ENCODE results near the gene PVALB.

Gene PVALB

DNA sequence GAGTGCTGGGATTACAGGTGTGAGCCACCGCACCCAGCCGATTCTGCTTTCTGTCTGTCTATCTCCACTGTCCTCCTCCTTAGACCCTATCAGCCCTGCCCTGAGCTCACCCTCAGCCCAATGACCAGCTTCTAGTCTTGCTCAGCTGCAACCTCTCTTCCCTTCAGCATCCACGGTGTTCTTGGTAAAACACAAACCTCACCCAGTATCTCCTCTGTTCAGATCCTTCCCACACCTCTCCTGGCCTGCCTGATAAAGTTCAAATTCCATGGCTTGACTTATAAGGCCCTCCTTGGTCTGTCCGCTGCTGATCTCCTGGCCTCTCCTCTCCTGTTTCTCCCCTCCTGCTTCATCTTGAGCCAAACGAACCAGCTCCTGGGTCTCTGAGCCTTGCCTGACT, 29.4 kb upstream of the PVALB start:
- no peak for DNase-seq

DNA sequence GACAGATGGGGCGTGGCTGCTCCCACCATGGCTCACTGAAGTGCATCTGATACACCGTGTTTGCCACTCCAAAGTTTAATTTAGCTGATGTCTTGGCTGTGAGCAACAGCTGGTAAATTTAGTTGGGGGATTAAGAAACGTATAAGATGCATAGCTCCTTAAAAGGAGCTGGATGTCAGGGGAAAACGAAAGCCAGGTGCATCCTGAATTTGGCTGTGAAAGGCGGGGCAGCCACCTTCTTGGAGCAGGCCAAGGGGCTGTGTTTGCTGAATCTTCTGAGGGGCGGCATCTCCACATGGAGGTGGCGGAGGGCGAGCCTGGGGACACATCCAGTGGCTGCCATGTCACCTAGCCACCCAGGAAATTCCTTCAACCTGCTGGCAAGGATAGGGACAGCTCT, 23.3 kb upstream of the PVALB start:
- no peak for DNase-seq

DNA sequence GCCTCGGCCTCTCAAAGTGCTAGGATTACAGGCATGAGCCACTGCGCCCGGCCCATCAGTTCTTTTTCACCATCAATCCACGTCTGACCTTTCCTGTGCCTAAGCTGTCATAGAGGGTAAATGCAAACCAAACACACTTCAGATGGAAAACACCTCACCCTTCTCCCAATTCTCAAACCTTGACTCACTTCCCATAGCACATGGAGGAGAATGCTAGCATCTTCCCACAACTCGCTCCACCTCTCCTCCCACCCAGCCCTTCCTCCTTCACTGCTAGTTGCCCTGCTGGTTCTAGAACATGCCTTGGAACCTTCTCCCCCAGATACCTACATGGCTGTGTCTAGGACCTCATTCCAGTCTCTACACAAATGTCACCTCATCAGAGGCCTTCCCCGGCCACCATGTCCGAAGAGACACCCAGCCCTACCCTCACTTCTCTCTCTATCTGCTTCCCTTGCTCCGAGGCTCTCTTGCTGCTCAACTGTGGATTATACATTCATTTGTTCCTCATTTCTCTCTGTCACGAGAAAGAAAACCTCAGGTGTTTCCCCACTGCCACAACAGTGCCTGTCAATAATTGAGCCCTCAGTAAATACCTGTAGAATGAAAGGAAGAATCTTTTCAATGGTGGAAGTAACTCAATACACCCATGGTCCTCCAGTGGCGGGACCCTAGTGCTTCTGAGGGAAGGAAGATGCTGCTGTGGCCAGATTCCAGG, 22.7 kb upstream of the PVALB start:
- DNase-seq = no peak

DNA sequence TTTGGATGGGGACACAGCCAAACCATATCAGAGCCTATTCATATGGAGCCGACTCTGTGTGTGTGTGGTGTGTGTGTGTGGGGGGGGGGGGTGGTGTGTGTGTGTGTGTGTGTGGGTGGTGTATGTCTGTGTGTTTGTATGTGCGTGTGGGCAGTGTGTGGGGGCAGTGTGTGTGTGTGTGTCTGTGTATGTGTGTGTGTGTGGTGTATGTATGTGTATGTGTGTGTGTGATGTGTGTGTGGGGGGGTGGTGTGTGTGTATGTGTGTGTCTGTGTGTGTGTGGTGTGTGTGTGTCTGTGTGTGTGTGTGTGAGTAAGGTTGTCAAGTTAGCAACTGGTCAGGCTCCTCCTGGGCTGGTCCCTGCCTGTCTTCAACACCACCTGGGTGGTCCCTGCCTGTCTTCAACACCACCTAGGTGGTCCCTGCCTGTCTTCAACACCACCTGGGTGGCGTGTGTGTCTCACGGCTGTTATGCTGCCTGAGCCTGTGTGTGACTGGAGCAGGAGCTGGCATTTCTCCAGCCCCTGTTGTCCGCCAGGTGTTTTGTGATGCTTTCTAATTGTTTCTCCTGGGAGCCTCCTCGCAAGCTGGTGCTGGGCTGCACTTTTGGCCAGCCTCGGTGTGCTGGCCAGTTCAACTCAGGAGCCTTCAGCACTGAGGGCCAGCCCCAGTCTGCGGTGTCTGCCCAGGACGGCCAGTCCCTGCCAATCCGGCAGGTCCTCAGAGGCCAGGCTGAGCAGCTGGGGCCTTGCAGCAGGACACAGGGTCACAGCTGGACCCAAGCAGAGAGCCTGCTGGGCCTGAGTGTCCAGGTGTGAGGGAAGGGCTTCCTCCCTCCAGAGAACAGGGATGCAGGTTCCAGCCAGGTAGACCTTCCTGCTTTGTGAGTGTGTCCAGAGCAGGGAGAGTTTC, 21.5 kb upstream of the PVALB start:
- no peak for DNase-seq

DNA sequence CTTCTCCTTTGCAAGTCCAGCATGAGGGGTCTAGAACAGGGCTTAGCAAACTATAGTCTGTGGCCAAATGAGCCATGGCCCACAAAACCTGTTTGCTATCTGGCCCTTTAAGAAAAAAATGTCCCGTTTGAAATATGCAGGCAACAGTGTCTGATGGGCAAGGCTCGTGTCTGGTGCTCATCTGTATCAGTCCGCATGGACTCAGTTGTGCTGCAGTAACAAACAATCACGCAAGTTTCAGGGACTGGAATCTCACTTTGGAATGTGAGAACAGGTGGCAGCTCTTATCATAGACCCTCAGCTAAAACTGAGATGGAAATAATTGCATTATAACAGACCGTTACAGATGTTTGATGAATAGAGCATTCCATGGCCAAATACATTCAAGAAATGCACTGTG, 19.1 kb upstream of the PVALB start:
- DNase-seq = no peak

DNA sequence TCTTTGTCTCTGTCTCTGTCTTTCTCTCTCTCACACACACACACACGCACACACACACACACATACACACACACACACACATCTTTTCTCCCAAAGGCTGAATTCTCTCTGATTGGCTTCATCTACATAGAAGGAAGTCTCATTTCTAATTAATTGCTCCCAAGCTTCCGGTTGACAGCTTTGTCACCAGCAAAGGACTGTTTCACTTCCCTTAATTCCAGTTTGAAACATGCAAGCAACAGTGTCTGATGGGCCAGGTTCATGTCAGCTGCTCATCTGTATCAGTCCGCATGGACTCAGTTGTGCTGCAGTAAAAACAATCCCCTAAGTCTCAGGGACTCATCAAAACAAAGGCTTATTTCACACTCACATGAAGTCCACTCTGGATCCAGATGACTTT, 16.2 kb upstream of the PVALB start:
- no peak for DNase-seq

DNA sequence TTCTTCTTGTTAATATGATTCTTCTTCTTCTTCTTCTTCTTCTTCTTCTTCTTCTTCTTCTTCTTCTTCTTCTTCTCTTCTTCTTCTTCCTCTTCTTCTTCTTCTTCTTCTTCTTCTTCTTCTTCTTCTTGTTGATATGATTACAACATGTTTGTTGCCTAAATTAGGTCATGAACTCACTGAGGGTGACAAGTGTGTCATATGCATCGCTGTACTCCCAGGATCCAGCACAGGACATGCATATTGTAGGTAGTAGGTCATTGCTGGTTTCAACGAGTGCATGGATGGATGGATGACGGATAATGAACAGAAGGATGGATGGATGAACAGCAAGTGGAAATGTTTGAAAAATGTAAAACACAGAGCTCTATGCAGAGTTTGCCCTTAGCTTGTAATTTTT, 14.9 kb upstream of the PVALB start:
- DNase-seq = no peak

DNA sequence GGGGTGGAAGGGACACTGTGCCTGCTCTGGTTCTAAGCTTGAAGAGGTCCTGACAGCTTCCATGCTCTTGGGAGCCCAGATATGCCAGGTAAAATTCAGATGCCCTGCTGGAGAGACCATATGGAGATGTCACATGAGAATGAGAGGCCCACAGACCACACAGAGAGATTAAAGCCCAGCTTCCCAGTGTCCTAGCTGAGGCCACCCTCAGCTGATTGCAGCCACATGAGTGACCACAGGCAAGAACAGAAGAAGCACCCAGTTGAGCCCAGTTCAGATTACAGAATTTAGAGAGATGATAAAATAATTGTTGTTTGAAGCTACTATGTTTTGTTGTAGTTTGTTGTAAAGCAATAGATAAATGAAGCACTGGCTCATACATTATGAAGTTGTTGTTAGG, 14.4 kb upstream of the PVALB start:
- no peak for DNase-seq

DNA sequence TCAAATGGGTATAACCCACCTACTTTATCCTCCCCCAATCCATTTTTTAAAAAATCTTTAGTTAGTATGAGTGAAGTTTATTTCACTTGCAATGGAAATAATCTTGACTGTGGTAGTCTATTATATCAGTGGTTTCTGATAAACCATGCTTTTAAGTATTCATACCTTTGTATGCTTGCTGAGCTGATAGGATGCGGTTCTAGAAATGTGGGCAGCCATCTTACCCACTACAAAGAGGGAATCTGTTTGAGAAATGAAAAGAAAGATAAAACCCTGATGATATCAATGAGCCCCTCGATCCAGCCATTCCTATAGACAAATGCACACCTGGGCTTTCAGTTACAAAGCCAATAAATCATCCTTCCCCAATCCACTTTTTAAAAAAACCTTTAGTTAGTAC, 13.8 kb upstream of the PVALB start:
- no peak for DNase-seq

DNA sequence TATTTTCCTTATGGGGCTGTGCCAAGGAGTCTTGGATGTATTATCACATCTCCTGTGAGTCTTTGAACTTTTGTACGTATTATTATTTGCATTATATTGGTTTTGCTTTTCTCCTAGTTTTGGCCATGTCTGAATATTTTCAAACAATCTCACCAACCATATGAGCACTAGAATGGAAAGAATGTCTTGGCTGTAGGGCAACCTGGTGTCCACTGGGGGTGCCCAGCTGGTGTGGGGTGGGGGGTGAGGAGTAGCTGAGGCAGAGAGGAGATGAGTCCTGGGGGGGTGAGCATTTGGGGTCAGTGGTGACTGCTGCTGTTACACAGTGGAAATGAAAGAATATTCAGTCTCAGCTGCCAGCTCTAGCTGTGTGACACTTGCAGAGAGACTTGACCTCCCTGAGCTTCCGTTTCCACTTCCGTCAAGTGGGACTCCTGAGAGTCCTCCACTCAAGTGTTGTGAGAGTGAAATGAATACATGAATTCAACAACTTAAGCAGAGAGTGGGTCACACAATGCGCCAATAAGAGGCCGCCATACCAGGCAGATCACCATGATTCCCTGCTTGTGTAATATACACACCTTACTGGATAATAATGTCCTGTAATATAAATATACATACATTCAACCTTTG, 12.7 kb upstream of the PVALB start:
- DNase-seq = no peak

DNA sequence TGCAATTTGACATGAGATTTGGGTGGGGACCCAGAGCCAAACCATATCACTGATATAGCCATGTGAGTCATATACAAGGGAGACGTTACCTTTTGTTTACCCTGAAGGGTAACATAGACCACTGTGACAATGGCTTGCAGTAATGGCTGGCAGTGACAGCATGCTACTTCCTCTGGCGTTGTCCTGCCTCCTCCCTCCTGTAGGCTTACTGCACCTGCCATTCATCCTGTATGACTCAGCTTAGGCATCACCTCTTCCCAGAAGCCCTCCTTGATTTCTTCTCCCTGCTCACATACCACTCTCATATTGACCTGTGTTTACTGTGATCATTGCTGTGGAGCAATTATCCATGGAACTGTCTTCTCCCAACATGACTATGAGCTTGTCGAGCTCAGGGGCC, 12.0 kb upstream of the PVALB start:
- DNase-seq = no peak

DNA sequence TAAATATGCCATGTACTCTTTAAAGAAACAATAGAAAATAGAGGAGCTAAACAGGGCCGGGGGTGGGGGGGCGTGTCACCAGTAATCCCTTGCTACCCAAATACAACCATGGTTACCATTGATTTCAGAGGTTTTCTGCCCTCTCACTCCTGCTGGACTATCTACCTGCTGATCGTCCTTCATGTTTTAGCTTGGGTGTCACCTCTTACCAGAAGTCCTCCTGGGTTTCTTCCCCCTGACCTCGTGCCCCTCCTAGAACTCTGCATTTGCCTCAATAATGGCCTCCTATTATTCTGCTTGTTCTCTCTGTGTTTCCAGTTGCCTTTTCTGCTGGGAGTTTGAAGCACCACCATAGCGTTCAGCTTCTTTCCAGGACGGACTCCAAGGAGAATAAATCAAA, 9.4 kb upstream of the PVALB start:
- no peak for DNase-seq

DNA sequence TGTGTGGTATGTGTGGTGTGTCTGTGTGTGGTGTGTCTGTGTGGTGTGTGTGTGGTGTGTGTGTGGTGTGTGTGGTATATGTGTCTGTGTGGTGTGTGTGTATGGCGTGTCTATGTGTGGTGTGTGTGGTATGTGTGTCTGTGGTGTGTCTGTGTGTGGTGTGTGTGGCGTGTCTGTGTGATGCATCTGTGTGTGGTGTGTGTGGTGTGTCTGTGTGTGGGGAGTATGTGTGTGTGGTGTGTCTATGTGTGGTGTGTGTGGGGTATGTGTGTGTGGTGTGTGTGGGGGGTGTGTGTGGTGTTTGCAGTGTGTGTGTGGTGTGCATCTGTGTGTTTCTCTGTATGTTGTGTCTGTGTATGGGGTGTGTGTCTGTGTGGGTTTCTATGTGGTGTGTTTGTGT, 7.8 kb upstream of the PVALB start:
- no peak for DNase-seq

DNA sequence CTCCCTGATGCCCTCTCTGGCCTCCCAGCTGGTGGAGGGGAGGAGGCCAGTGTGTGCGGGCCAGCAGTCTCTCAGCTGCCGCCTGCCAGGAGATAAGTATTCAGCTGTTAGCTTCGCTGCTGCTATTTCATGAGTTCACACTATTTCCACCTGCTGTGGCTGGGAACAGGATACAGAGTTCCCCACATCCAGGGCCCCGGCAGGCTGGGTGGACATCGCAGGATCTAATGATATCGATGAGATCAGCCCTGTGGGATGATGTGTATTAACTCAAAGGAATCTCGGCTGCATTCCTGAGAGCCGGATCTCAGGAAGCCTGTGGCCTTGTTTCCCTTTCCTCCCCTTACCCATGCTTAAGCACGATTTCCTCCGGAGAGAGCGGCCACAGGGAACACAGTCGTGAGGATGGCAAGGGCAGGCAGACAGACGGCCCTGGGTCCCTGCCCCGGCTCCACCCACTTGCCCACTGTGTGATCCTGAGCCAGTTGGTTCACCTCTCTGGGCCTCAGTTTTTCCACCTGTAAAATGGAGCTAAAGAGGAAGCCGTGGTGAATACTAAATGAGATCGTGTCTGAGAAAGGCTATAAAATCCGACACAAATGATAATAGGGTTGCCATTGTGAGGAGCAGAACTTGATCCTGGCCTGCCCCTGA, 6.5 kb upstream of the PVALB start:
- no peak for DNase-seq

DNA sequence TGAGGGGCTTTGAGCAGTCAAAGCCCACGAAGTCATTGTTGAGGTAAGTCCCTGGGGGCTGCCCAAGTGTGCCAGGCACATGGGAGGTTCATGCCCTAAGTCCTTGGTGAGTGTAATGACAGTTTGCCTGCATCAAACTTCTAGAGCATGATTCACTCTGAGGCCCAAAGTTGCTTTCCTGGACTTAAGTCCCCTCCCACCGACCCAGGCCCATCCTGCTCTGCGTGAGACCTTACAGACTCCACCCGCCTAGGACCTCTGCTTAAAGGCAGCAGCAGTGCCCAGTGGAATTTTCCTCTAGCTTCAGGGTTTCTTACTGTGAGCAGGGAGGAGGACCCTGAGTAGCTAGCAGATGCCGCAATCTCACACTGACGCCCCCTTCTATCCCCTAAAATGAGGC, 5.7 kb upstream of the PVALB start:
- no peak for DNase-seq

DNA sequence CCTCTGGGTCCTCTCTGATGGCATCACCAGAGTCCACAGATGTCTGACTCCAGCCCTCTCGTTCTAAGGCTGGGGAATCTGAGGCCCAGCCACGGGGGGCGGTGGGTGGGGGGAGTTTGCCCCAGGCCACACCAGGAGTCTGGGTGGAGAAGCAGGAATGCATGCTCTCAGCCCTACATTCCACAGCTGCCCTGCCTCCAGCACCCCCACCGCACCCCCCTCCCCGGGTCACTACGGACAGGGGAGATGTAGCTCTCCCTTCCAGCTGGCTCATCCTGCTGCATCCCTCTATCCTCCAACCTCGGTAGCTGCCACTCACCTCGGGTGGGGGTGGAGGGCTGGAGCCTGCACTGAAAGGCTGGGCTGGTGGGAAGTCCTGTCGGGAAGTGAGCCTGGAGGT, 2.3 kb upstream of the PVALB start:
- DNase-seq = no peak

DNA sequence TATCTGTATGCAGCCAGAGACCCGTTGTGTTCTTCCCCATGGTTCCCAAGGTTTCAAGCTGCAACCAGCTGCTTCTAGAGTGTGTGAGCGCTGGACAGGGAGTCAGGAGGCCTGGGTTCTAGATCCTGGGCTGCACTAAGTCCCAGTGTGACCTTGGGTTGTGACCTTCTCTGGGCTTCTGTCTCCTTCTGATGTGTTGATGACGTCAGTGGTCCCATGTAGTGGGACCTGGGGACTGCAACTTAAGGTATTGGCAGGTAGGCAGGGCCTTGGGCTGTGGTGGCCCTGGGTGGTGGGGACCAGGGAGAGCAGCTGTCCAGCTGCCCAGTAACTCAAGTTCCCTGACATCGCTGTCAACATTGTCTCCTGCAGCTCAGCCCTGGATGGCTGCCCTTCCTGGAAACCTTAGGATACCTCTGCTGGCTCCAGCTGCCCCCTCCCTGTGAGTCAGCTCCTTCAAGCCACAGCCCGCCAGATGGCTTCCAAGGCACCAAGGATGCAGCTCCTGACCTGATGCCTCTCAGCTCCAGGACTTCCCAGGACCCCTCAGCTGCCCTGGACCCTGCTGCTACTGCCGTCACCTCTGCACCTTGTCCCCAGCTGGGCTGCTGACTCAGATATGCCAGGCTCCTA, 1.3 kb upstream of the PVALB start:
- DNase-seq = no peak

DNA sequence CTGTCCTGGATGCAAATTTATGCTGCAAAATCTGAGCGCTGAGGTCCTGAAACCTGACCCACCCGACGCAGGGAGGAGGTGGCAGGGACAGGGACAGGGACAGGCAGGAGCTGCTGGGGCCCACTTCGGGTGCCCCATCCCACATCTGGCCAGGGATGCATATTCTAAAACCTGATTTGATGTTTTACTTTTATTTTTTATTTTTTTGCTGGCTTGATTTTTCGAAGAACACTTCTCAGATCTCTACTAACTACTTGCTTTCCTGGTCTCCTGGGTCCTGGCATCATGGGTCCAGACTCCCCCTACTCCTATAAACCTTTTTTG, 652 bp upstream of the PVALB start:
- no peak for DNase-seq

DNA sequence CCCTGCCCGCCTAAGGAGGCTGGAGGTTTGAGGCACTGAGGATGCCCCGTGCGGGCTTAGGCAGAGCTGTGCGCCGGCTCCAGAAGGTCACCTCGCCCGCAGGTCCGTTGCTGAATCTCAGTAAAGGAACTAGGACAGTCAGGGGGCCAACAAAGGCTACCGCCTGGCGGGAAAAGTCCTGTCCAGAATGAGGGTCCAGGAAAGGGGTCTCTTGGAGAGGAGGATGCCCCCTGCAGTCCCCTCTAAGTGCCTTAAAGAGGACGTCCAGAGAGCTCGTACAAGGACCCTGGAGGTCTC, 548 bp downstream of the PVALB start:
- DNase-seq = no peak

DNA sequence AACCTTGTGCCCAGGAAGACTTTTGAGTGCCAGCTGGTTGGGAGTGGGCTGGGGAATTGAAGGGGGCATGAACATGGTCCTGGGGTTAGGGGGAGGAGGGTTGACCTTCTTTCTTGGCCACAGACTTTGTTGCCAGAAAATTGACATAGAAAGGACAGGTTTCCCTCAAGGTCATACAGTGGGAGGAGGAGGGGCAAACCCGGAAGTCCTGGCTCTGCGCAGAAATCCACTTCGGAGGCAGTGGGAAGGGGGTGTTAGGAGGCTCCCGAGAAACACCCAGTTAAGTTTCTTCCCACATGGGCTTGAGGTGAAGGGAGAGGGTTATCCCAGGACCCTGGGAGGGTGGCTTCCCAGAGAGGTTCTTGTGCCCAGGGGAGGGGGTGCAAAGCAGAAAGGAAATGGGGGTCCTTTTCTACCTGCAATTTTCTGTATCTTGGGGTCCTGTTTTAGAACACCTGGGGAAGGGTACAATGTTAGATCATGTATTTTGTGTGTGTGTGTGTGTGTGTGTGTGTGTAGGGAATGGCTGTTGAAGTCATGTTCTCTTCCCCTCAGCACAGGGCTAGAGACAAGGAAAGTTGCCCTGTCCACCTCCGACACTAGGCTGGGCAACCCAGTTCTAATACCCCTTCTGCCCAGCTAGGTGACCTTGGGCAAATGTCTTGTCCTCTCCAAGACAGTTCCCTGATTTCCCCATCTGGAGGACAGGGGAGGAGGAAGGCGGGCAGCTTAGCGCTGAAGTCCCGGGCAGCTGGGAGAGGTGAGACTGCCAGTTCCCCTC, 1.1 kb downstream of the PVALB start:
- DNase-seq = no peak

DNA sequence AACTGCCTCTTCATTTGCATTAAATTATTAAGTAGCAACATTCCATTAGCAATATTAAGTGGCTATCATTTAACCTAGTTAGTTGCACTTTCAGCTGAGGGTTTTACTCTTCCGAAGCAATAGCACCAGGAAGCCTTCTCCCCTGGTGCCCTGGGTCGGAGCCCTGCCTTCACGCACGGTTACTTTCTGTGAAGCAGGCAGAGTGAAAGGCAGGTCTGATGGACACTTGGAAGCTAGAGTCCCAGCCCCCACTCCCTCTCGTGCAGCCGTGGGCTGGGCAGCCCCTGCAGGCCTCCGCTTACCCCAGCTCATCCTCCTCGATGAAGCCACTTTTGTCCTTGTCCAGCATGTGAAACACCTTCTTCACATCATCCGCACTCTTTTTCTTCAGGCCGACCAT, 2.0 kb downstream of the PVALB start:
- DNase-seq = no peak

DNA sequence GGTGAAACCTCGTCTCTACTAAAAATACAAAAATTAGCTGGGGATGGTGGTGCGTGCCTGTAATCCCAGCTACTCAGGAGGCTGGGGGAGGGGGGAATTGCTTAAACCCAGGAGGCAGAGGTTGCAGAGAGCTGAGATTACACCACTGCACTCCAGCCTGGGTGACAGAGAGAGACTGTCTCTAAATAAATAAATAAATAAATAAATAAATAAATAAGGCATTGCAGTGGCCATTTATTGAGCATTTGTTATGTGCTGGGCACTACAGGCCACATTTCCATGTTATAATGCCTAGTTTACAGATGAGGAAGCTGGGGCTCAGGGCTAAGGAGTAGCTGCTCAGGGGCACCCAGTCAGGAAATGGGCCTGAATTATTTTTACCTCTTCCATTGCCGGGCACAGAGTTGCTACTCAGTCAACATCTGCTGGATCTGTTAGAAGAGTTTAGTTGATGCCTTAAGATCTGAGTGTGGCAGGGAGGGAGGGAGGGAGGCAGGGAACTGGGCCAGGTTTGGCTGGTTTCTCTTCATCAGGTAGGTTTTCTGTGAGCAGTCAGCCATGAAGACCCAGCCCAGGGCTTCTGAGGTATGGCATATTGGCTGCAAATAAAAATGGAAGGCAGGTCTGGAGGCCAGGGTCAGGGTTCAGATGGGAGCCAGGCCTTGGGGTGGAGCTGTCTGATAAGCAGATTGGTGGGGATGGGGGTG, 5.6 kb downstream of the PVALB start:
- no peak for DNase-seq

Data from T-helper 9 cell (primary cell).